Muscle layer of duodenum (tissue), 2 donors: ENCODE data around the gene NUDCD3.
"Not testable (repeated sequence)": the region's sequence is repeated elsewhere in the genome, so short reads cannot be mapped to it uniquely, and the experiment has no call there.

Source experiments
- H3K27ac ChIP-seq: one replicate; pipeline ENCODE4 v1.7.0; 2013; ENCODE audit warnings: mild to moderate bottlenecking, low read length
- H3K27me3 ChIP-seq: one replicate; pipeline ENCODE4 v1.7.0; 2013; ENCODE audit warnings: low read depth, mild to moderate bottlenecking, control low read depth, low read length
- H3K36me3 ChIP-seq, 2 donors: one replicate each; pipeline ENCODE4 v1.7.0; 2013; ENCODE audit warnings: low read length in 2 of 2, control low read depth in 1 of 2, mild to moderate bottlenecking in 1 of 2; ENCODE audit not compliant: insufficient read depth in 2 of 2, control insufficient read depth in 1 of 2
- H3K4me1 ChIP-seq, 2 donors: one replicate each; pipeline ENCODE4 v1.7.0; 2013; ENCODE audit warnings: low read length in 2 of 2, mild to moderate bottlenecking in 2 of 2, control low read depth in 1 of 2, moderate library complexity in 1 of 2; ENCODE audit not compliant: insufficient read depth in 2 of 2, control insufficient read depth in 1 of 2
- H3K4me3 ChIP-seq, 2 donors: one replicate each; pipeline ENCODE4 v1.7.0; 2013; ENCODE audit warnings: low read length in 2 of 2, low read depth in 1 of 2, mild to moderate bottlenecking in 1 of 2
- H3K9me3 ChIP-seq, 2 donors: one replicate each; pipeline ENCODE4 v1.7.0; 2013; ENCODE audit warnings: low read length in 2 of 2, control low read depth in 1 of 2, mild to moderate bottlenecking in 1 of 2; ENCODE audit not compliant: control insufficient read depth in 1 of 2
- donor health status: healthy.

NUDCD3 gene

DNA sequence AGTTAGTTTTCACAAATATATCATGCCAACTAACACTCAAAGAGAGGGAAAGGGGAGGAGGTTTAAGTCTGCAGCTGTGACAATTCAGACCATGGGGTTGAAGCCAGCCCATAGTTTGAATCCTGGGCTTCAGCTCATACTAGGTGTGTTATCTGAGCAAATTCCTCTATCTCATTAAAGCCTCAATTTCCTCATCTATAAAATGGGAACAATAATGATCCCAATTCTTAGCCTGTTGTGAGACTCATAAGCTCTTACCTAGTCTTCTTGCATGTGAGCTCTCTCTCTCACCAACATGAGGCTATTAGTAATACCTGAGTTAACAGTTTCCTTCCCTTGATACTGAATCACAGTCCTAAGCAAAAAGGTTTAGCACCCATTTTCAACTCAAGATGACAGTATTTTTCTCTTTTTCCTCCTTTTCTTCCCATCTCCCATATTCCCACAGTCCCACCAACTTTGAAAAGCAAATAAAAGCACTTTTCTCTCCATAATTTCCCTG is 49.8 kb downstream of the NUDCD3 start:
- Histone ChIP-seq H3K9me3 (no peaks in the 10 kb centered on the region), H3K27me3 (no peaks in the 10 kb centered on the region), H3K4me1 (no peaks in the 10 kb centered on the region), H3K27ac (no peak overlapping the region), H3K36me3 (no peaks in the 10 kb centered on the region), H3K4me3 (no peak overlapping the region)

- Histone ChIP-seq H3K4me3 (no peak overlapping the region), H3K36me3 (no peaks in the 10 kb centered on the region), H3K9me3 (no peaks in the 10 kb centered on the region), H3K27me3 (no peaks in the 10 kb centered on the region), H3K27ac (no peak overlapping the region), H3K4me1 (no peaks in the 10 kb centered on the region)
Measured at GRCh38 chr7:44439926-44440325, 50.5 kb downstream of the NUDCD3 start.

DNA sequence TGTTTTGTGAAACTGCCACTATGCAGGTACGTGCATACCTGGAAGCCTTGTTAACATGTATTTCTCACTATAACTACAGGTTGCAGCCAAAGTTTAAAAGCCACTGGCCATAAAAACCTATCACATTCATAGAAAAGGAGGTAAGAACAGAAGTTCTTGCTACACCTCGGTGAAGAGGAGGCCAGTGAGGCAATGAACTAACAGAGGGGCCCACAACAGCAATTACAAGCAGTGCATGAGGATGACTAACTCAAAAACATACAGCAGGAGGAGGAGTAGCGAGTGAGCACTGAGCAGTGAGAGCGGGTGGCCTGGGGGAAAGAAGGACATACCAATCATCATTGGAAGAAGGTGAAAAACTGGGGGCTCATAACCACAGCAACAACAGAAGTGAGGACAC is 51.6 kb downstream of the NUDCD3 start:
- Histone ChIP-seq H3K27ac (no peak overlapping the region), H3K4me1 (peaks cover 0 to 2% of the 10 kb centered on the region in 2 donors), H3K9me3 (no peaks in the 10 kb centered on the region), H3K4me3 (no peak overlapping the region), H3K27me3 (no peaks in the 10 kb centered on the region), H3K36me3 (no peaks in the 10 kb centered on the region)

DNA sequence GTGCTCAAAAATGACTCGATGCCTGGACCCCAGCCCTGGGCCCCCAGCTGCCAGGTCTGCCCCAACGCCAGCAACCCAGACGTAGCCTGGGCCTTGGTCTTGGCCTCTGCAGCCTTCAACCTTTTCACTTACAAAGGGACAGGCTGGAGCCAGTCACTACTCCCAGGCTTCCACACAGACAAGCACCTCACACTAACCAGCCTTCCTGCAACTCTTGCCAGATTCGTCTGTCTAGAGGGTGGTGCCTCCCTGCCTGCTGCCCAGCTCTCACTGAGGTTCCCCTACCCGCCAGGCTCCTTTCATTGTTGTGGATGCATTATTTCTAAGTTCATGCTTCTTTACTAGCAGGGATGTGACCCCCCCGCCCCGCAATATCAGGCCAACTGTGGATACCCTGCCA is 56.3 kb downstream of the NUDCD3 start:
- Histone ChIP-seq H3K4me1 (peaks cover 0 to 3% of the 10 kb centered on the region in 2 donors), H3K9me3 (no peaks in the 10 kb centered on the region), H3K27me3 (no peaks in the 10 kb centered on the region), H3K36me3 (no peaks in the 10 kb centered on the region), H3K4me3 (no peak overlapping the region), H3K27ac (no peak overlapping the region)

- no peaks in the 10 kb centered on the region for H3K27me3 ChIP-seq
- no peaks in the 10 kb centered on the region for H3K9me3 ChIP-seq
- H3K36me3 ChIP-seq: no peaks in the 10 kb centered on the region
- H3K4me3 ChIP-seq: no peak overlapping the region
- H3K4me1 ChIP-seq: peaks cover 0 to 3% of the 10 kb centered on the region in 2 donors
- H3K27ac ChIP-seq: no peak overlapping the region
Measured at GRCh38 chr7:44433255-44434022, 57.0 kb downstream of the NUDCD3 start.

- Histone ChIP-seq H3K4me3 (no peak overlapping the region), H3K9me3 (no peaks in the 10 kb centered on the region), H3K27me3 (no peaks in the 10 kb centered on the region), H3K36me3 (peaks cover 0 to 4% of the 10 kb centered on the region in 2 donors), H3K27ac (no peak overlapping the region), H3K4me1 (peaks cover 0 to 3% of the 10 kb centered on the region in 2 donors)
Measured at GRCh38 chr7:44432381-44432977, 58.0 kb downstream of the NUDCD3 start.

GRCh38 chr7:44431091-44431608 is 59.3 kb downstream of the NUDCD3 start:
- peaks cover 0 to 3% of the 10 kb centered on the region in 2 donors for H3K4me1 ChIP-seq
- no peak overlapping the region for H3K4me3 ChIP-seq
- peaks cover 8 to 14% of the 10 kb centered on the region in 2 donors for H3K36me3 ChIP-seq
- no peak overlapping the region for H3K27ac ChIP-seq
- no peaks in the 10 kb centered on the region for H3K9me3 ChIP-seq
- H3K27me3 ChIP-seq: no peaks in the 10 kb centered on the region

DNA sequence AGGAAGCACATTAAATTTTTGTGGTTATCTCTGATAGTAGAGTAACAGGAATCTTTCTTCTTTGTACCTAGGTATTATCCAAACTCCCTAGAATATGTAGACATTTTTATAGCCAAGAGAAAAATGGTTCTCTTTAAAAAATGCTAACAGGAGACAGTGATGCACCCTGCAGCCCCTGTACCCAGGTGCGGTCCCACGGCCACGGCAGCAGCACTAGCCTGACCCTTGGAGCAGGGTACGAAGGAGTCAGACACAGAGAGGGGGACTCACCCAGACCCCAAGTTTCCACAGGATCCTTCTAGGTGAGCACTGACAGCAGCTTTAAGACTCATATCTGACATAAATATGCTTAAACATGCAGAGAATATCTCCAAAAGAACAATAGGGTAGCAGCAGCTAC is 60.4 kb downstream of the NUDCD3 start:
- Histone ChIP-seq H3K36me3 (peaks cover 14 to 23% of the 10 kb centered on the region in 2 donors), H3K27ac (no peak overlapping the region), H3K27me3 (no peaks in the 10 kb centered on the region), H3K4me1 (peaks cover 0 to 3% of the 10 kb centered on the region in 2 donors), H3K4me3 (no peak overlapping the region), H3K9me3 (no peaks in the 10 kb centered on the region)

DNA sequence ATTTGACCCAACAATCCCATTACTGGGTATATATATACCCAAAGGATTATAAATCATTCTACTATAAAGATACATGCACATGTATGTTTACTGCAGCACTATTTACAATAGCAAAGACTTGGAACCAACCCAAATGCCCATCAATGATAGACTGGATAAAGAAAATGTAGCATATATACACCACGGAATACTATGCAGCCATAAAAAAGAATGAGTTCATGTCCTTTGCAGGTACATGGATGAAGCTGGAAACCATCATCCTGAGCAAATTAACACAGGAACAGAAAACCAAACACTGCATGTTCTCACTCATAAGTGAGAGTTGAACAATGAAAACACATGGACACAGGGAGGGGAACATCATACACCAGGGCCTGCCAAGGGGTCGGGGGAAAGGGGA is 65.7 kb downstream of the NUDCD3 start:
- not testable (repeated sequence) for H3K4me1 ChIP-seq, H3K27me3 ChIP-seq, H3K9me3 ChIP-seq, H3K4me3 ChIP-seq, H3K27ac ChIP-seq
- H3K36me3 ChIP-seq: peaks cover 14 to 23% of the 10 kb centered on the region in 2 donors

GRCh38 chr7:44416941-44417340 is 73.5 kb downstream of the NUDCD3 start:
- H3K27ac ChIP-seq: no peak overlapping the region
- no peaks in the 10 kb centered on the region for H3K4me1 ChIP-seq
- H3K9me3 ChIP-seq: no peaks in the 10 kb centered on the region
- H3K36me3 ChIP-seq: peaks cover 9 to 16% of the 10 kb centered on the region in 2 donors
- no peaks in the 10 kb centered on the region for H3K27me3 ChIP-seq
- no peak overlapping the region for H3K4me3 ChIP-seq

DNA sequence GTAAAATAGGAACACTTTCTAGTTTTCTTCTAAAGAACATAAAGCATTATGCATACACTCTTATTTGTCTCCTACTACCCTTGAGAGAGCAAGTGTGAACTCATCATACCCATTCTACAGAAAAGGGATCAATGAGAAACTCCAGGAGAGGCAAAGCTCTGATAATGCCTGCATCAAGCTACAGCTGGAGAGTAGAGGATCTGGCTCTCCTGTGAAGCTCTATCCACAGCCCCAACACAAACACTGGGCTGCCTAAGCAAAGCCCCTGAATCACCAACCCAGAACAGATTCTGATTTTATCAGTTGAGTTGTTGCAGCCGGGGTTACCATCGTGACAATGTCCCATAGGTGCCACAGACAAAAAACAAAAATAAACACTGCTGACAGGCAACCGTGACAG is 74.9 kb downstream of the NUDCD3 start:
- H3K36me3 ChIP-seq: peaks cover 16 to 20% of the 10 kb centered on the region in 2 donors
- no peaks in the 10 kb centered on the region for H3K4me1 ChIP-seq
- H3K27ac ChIP-seq: no peak overlapping the region
- no peak overlapping the region for H3K4me3 ChIP-seq
- H3K9me3 ChIP-seq: peaks cover 0 to 6% of the 10 kb centered on the region in 2 donors
- H3K27me3 ChIP-seq: no peaks in the 10 kb centered on the region
